CD8-positive, alpha-beta memory T cell (primary cell): ENCODE results near the gene DGKD. TPM values are rescaled to one million over a fixed set of nuclear protein-coding genes. Genes with fewer than 3 reads are reported as not detected.

Source experiments
- CTCF ChIA-PET: fragments of 350-600 bp; sonication (Branson Sonifier 250); formaldehyde crosslinking; loops from one replicate; lab custom pipeline; 2021; ENCODE audit warnings: antibody characterized with exemption; lab: Charles Lee
- POLR2A ChIA-PET: fragments of 350-600 bp; sonication (Branson Sonifier 250); formaldehyde crosslinking; loops from one replicate; lab custom pipeline; 2021; ENCODE audit warnings: antibody characterized with exemption; lab: Charles Lee
- DNase-seq, 5 donors: peaks; one replicate each; pipeline versions ENCODE4 v3.0.0 to v3.0.0-alpha.2; 2020 to 2022; ENCODE audit warnings: mixed read lengths in 1 of 5
- H3K27ac ChIP-seq: one replicate; pipeline ENCODE4 v1.7.0; 2013; ENCODE audit warnings: low read depth, mild to moderate bottlenecking, low read length, moderate library complexity
- H3K27me3 ChIP-seq: 2 replicates; pipeline ENCODE4 v1.7.0; 2013; ENCODE audit warnings: low read length, mild to moderate bottlenecking; ENCODE audit not compliant: insufficient read depth, poor library complexity, severe bottlenecking
- H3K36me3 ChIP-seq: 2 replicates; pipeline ENCODE4 v1.7.0; 2013; ENCODE audit warnings: mild to moderate bottlenecking, low read length, moderate library complexity; ENCODE audit not compliant: insufficient read depth
- H3K4me1 ChIP-seq: 2 replicates; pipeline ENCODE4 v1.7.0; 2013; ENCODE audit warnings: mild to moderate bottlenecking, low read length, moderate library complexity; ENCODE audit not compliant: insufficient read depth
- H3K4me3 ChIP-seq: 2 replicates; pipeline ENCODE4 v1.7.0; 2013; ENCODE audit warnings: mild to moderate bottlenecking, low read length
- H3K9me3 ChIP-seq: 2 replicates; pipeline ENCODE4 v1.7.0; 2013; ENCODE audit warnings: mild to moderate bottlenecking, low read length
- H3K27ac Mint-ChIP-seq, 8 donors: one replicate each; pipeline ENCODE4 v1.8.0; 2020 to 2021; ENCODE audit warnings: mixed read lengths in 8 of 8, mild to moderate bottlenecking in 6 of 8, inconsistent platforms in 3 of 8, moderate library complexity in 3 of 8
- H3K27me3 Mint-ChIP-seq, 2 donors: one replicate each; pipeline ENCODE4 v1.8.0; 2020 to 2021; ENCODE audit warnings: mixed read lengths in 2 of 2, mild to moderate bottlenecking in 1 of 2, moderate library complexity in 1 of 2
- H3K36me3 Mint-ChIP-seq, 3 donors: one replicate each; pipeline ENCODE4 v1.8.0; 2020 to 2021; ENCODE audit warnings: mixed read lengths in 3 of 3, inconsistent platforms in 1 of 3, mild to moderate bottlenecking in 1 of 3
- H3K4me1 Mint-ChIP-seq, 3 donors: one replicate each; pipeline ENCODE4 v1.8.0; 2020 to 2021; ENCODE audit warnings: mixed read lengths in 3 of 3, inconsistent platforms in 1 of 3, mild to moderate bottlenecking in 1 of 3
- H3K4me3 Mint-ChIP-seq, 7 donors: one replicate each; pipeline ENCODE4 v1.8.0; 2020 to 2021; ENCODE audit warnings: mixed read lengths in 7 of 7, mild to moderate bottlenecking in 6 of 7, moderate library complexity in 4 of 7, inconsistent platforms in 2 of 7
- H3K9me3 Mint-ChIP-seq, 5 donors: one replicate each; pipeline ENCODE4 v1.8.0; 2020 to 2022; ENCODE audit warnings: mixed read lengths in 5 of 5, mild to moderate bottlenecking in 3 of 5, moderate library complexity in 2 of 5, inconsistent platforms in 1 of 5
- polyA plus RNA-seq: library from polyadenylated mRNA; unstranded; fragments of 300-500 nt; fragmentation: Illumina TruSeq; gene quantifications from one replicate; pipeline ENCODE4 v1.2.3, GENCODE V29; 2021
- total RNA-seq, 2 experiments: library from RNA; stranded (reverse); gene quantifications; one replicate each; pipeline ENCODE4 v1.2.3, GENCODE V29; 2021

DGKD gene
- total and polyA plus RNA-seq, 3 experiments from 2014 or later, result 32.6 to 61.9 (median 54.2) TPM

- peaks cover 0 to 4% of the 10 kb centered on the region in 2 donors for H3K27me3 Mint-ChIP-seq
- no peaks in the 10 kb centered on the region for H3K4me1 Mint-ChIP-seq
- H3K4me3 ChIP-seq, result no peak overlapping the region
- peaks cover 82% of the 10 kb centered on the region for H3K36me3 ChIP-seq
- ChIA-PET POLR2A (interaction anchor here (0.6 kb wide), 1 partner anchor 650 kb away, joined by 5 read pairs; no protein-coding TSS in a partner anchor), CTCF (interaction anchor here (1.5 kb wide), 1 partner anchor 11 kb away, joined by 6 read pairs; no protein-coding TSS in a partner anchor)
- H3K4me3 Mint-ChIP-seq, result no peak overlapping the region
- no peaks in the 10 kb centered on the region for H3K9me3 ChIP-seq
- no peaks in the 10 kb centered on the region for H3K27me3 ChIP-seq
- no peaks in the 10 kb centered on the region for H3K9me3 Mint-ChIP-seq
- H3K4me1 ChIP-seq, result no peaks in the 10 kb centered on the region
- H3K36me3 Mint-ChIP-seq, result peaks cover 15 to 100% (median 25%) of the 10 kb centered on the region in 3 donors
- no peak overlapping the region for H3K27ac ChIP-seq
- no peak overlapping the region for H3K27ac Mint-ChIP-seq
- DNase-seq, result peak in 1 of 5 donors; percentile 30
These were observed 99.0 kb downstream of the DGKD start for GRCh38 chr2:233453111-233453915.

GRCh38 chr2:233453916-233454315, 99.6 kb downstream of the DGKD start:
- ChIA-PET POLR2A (interaction anchor here (0.6 kb wide), 1 partner anchor 651 kb away, joined by 5 read pairs; no protein-coding TSS in a partner anchor), CTCF (interaction anchor here (1.5 kb wide), 1 partner anchor 11 kb away, joined by 6 read pairs; no protein-coding TSS in a partner anchor)
- Mint-ChIP-seq H3K4me1 (no peaks in the 10 kb centered on the region), H3K4me3 (no peak overlapping the region), H3K27ac (peak overlapping the region in 1 of 8 donors; percentile 43), H3K9me3 (no peaks in the 10 kb centered on the region), H3K27me3 (peaks cover 0 to 4% of the 10 kb centered on the region in 2 donors), H3K36me3 (peaks cover 13 to 99% (median 25%) of the 10 kb centered on the region in 3 donors)
- H3K27me3 ChIP-seq, result no peaks in the 10 kb centered on the region
- H3K4me1 ChIP-seq, result no peaks in the 10 kb centered on the region
- no peak overlapping the region for H3K27ac ChIP-seq
- H3K4me3 ChIP-seq, result no peak overlapping the region
- H3K9me3 ChIP-seq, result no peaks in the 10 kb centered on the region
- peaks cover 77% of the 10 kb centered on the region for H3K36me3 ChIP-seq
- no peak for DNase-seq

- H3K9me3 ChIP-seq, result no peaks in the 10 kb centered on the region
- peak in 1 of 5 donors; percentile 26 for DNase-seq
- H3K4me3 ChIP-seq, result no peak overlapping the region
- H3K27ac ChIP-seq, result no peak overlapping the region
- H3K36me3 ChIP-seq, result peaks cover 77% of the 10 kb centered on the region
- Mint-ChIP-seq H3K4me3 (no peak overlapping the region), H3K27me3 (peaks cover 0 to 4% of the 10 kb centered on the region in 2 donors), H3K27ac (no peak overlapping the region), H3K36me3 (peaks cover 13 to 99% (median 24%) of the 10 kb centered on the region in 3 donors), H3K4me1 (no peaks in the 10 kb centered on the region), H3K9me3 (no peaks in the 10 kb centered on the region)
- no peaks in the 10 kb centered on the region for H3K27me3 ChIP-seq
- H3K4me1 ChIP-seq, result no peaks in the 10 kb centered on the region
- CTCF ChIA-PET, result interaction anchor here (1.2 to 2.2 kb wide), 2 partner anchors 8 to 11 kb away, joined by 3 to 7 read pairs; no protein-coding TSS in a partner anchor
- POLR2A ChIA-PET, result no interaction called here
These were observed 100.7 kb downstream of the DGKD start for GRCh38 chr2:233455006-233455405.

GRCh38 chr2:233455491-233455890, 101.2 kb downstream of the DGKD start:
- CTCF ChIA-PET, result interaction anchor here (1.2 to 2.2 kb wide), 2 partner anchors 9 to 12 kb away, joined by 3 to 7 read pairs; no protein-coding TSS in a partner anchor
- H3K9me3 ChIP-seq, result no peaks in the 10 kb centered on the region
- DNase-seq, result peak in 1 of 5 donors; percentile 20
- H3K27me3 ChIP-seq, result no peaks in the 10 kb centered on the region
- no peak overlapping the region for H3K27ac Mint-ChIP-seq
- H3K27ac ChIP-seq, result no peak overlapping the region
- no peaks in the 10 kb centered on the region for H3K4me1 ChIP-seq
- H3K9me3 Mint-ChIP-seq, result no peaks in the 10 kb centered on the region
- peaks cover 77% of the 10 kb centered on the region for H3K36me3 ChIP-seq
- no peaks in the 10 kb centered on the region for H3K4me1 Mint-ChIP-seq
- H3K36me3 Mint-ChIP-seq, result peaks cover 13 to 99% (median 25%) of the 10 kb centered on the region in 3 donors
- no peak overlapping the region for H3K4me3 Mint-ChIP-seq
- POLR2A ChIA-PET, result no interaction called here
- H3K4me3 ChIP-seq, result no peak overlapping the region
- H3K27me3 Mint-ChIP-seq, result peaks cover 0 to 4% of the 10 kb centered on the region in 2 donors

GRCh38 chr2:233456111-233456510, 101.8 kb downstream of the DGKD start:
- no peak overlapping the region for H3K27ac ChIP-seq
- ChIA-PET POLR2A (no interaction called here), CTCF (interaction anchor here (1.2 to 2.2 kb wide), 3 partner anchors 10 to 51 kb away, joined by 3 to 7 read pairs (median 5); no protein-coding TSS in a partner anchor)
- peak in 1 of 5 donors; percentile 18 for DNase-seq
- Mint-ChIP-seq H3K27ac (peak overlapping the region in 1 of 8 donors; percentile 90), H3K4me3 (no peak overlapping the region), H3K27me3 (peaks cover 0 to 4% of the 10 kb centered on the region in 2 donors), H3K36me3 (peaks cover 13 to 96% (median 25%) of the 10 kb centered on the region in 3 donors), H3K9me3 (no peaks in the 10 kb centered on the region), H3K4me1 (no peaks in the 10 kb centered on the region)
- no peaks in the 10 kb centered on the region for H3K4me1 ChIP-seq
- H3K36me3 ChIP-seq, result peaks cover 73% of the 10 kb centered on the region
- no peaks in the 10 kb centered on the region for H3K27me3 ChIP-seq
- H3K9me3 ChIP-seq, result no peaks in the 10 kb centered on the region
- H3K4me3 ChIP-seq, result no peak overlapping the region

- H3K36me3 Mint-ChIP-seq, result peaks cover 13 to 96% (median 25%) of the 10 kb centered on the region in 3 donors
- DNase-seq, result no peak
- H3K4me3 ChIP-seq, result no peak overlapping the region
- no peak overlapping the region for H3K4me3 Mint-ChIP-seq
- CTCF ChIA-PET, result interaction anchor here (2.1 kb wide), 1 partner anchor 52 kb away, joined by 5 read pairs; no protein-coding TSS in a partner anchor
- peak overlapping the region in 2 of 8 donors; percentile 50 to 51 for H3K27ac Mint-ChIP-seq
- H3K4me1 Mint-ChIP-seq, result no peaks in the 10 kb centered on the region
- peaks cover 0 to 4% of the 10 kb centered on the region in 2 donors for H3K27me3 Mint-ChIP-seq
- H3K4me1 ChIP-seq, result no peaks in the 10 kb centered on the region
- H3K9me3 Mint-ChIP-seq, result no peaks in the 10 kb centered on the region
- H3K9me3 ChIP-seq, result no peaks in the 10 kb centered on the region
- H3K36me3 ChIP-seq, result peaks cover 79% of the 10 kb centered on the region
- POLR2A ChIA-PET, result no interaction called here
- no peaks in the 10 kb centered on the region for H3K27me3 ChIP-seq
- no peak overlapping the region for H3K27ac ChIP-seq
These were observed 102.6 kb downstream of the DGKD start for GRCh38 chr2:233456934-233457333.

- Histone ChIP-seq H3K4me3 (no peak overlapping the region), H3K27ac (no peak overlapping the region), H3K27me3 (no peaks in the 10 kb centered on the region), H3K4me1 (no peaks in the 10 kb centered on the region), H3K36me3 (peaks cover 79% of the 10 kb centered on the region), H3K9me3 (no peaks in the 10 kb centered on the region)
- ChIA-PET POLR2A (no interaction called here), CTCF (interaction anchor here (2.1 kb wide), 1 partner anchor 53 kb away, joined by 5 read pairs; no protein-coding TSS in a partner anchor)
- Mint-ChIP-seq H3K27me3 (peaks cover 0 to 4% of the 10 kb centered on the region in 2 donors), H3K27ac (peak overlapping the region in 4 of 8 donors; percentile 13 to 61 (median 50)), H3K36me3 (peaks cover 10 to 96% (median 27%) of the 10 kb centered on the region in 3 donors), H3K4me1 (no peaks in the 10 kb centered on the region), H3K4me3 (no peak overlapping the region), H3K9me3 (no peaks in the 10 kb centered on the region)
- no peak for DNase-seq
These were observed 103.1 kb downstream of the DGKD start for GRCh38 chr2:233457356-233457755.
